Tibial nerve (tissue), 4 donors: Measurements from ENCODE around the gene FOXP4. TPM values are rescaled to one million over a fixed set of nuclear protein-coding genes. Genes with fewer than 3 reads are reported as not detected.
"Not testable (repeated sequence)": the region's sequence is repeated elsewhere in the genome, so short reads cannot be mapped to it uniquely, and the experiment has no call there.

Experiments
- DNase-seq, 2 donors: peaks; one replicate each; pipeline ENCODE4 v3.0.0-alpha.2; 2019; ENCODE audit warnings: low spot score in 2 of 2
- H3K27ac ChIP-seq, 4 donors: fragments of 200-600 bp; sonication (generic) in 3 of 4; one replicate each; pipeline ENCODE4 v1.5.1; 2017 to 2019; ENCODE audit warnings: mild to moderate bottlenecking in 1 of 4
- H3K27me3 ChIP-seq, 2 donors: fragments of 200-600 bp; sonication (generic) in 1 of 2; one replicate each; pipeline versions ENCODE4 v1.5.1 to v1.6.0; 2017 to 2019
- H3K36me3 ChIP-seq, 3 donors: fragments of 200-600 bp; sonication (generic); one replicate each; pipeline ENCODE4 v1.5.1; 2018 to 2019
- H3K4me1 ChIP-seq, 4 donors: fragments of 200-600 bp; sonication (generic) in 3 of 4; one replicate each; pipeline ENCODE4 v1.5.1; 2017 to 2019
- H3K4me3 ChIP-seq, 4 donors: fragments of 200-600 bp; sonication (generic) in 3 of 4; one replicate each; pipeline ENCODE4 v1.5.1; 2017 to 2019; ENCODE audit warnings: mild to moderate bottlenecking in 1 of 4, moderate library complexity in 1 of 4
- H3K9me3 ChIP-seq, 4 donors: fragments of 200-600 bp; sonication (generic) in 3 of 4; one replicate each; pipeline ENCODE4 v1.5.1; 2017 to 2019
- EP300 ChIP-seq, 2 donors: sonication (generic); formaldehyde crosslinking; IDR thresholded peaks; one replicate each; pipeline ENCODE4 v1.6.1; 2017; ENCODE audit warnings: antibody characterized with exemption in 2 of 2, mild to moderate bottlenecking in 1 of 2
- POLR2A ChIP-seq, 2 donors: fragments of 450-650 bp; IDR thresholded peaks; one replicate each; pipeline ENCODE4 v1.6.1; 2017; ENCODE audit warnings: antibody characterized with exemption in 2 of 2, mild to moderate bottlenecking in 2 of 2, moderate library complexity in 2 of 2
- WGBS, 2 donors: methylation state at CpG; one replicate each; pipeline ENCODE4 v1.1.5; 2018; 5-methylcytosine and 5-hydroxymethylcytosine counted together
- total RNA-seq, 4 donors: library from RNA; depleted of rRNA; stranded (reverse); fragments of >200 nt; gene quantifications; one replicate each; pipeline ENCODE4 v1.1.0, GENCODE V29; 2016
- TF ChIP-seq, protein P1 (sequence below), 5 experiments: fragments of 200-600 bp in 3 of 5; fragments of 450-650 bp in 2 of 5; sonication (generic) in 3 of 5; IDR thresholded peaks; one replicate each; pipeline ENCODE4 v1.5.1; 2016 to 2019; ENCODE audit warnings: antibody characterized with exemption in 5 of 5, mild to moderate bottlenecking in 3 of 5, moderate library complexity in 2 of 5

FOXP4 gene
- total RNA-seq, 4 donors from 2014 or later, result 11.1 to 16.2 (median 14.7) TPM

DNA sequence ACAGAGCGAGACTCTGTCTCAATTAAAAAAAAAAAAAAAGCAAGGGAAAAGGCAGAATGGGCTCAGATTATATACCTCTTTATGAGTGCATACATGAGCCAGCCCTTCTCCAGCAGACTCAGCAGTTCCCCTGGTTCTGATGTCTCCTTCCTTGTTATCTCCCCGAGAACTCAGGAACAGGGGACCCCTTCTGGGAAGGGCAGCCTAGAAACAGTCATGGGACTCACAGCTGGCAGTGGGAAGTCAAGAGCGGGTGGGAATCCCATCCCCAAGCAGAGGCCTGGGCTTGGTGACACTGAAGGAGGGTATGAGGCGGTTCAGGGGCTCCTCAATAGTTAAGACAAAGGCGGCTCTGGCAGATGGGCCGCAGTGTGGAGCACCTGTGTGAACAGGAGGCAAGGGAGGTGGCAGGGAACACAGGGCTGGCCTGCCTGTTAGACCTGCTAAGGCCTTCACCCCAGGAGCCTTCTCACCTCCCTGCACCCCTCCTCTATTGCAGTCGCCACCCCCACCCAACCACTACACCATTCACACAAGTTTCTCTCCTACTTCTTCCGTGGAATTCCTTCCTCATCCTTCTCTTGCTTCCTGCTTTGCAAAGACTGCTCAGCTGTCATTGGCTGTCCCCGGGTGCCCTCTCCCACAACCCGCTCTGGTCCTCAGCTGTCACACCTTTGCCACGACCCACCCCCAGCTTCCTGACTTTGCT, 62.4 kb downstream of the FOXP4 start:
- TF ChIP-seq POLR2A (IDR thresholded peaks at IDR 0.05), result no peak
- TF ChIP-seq, protein P1, sequence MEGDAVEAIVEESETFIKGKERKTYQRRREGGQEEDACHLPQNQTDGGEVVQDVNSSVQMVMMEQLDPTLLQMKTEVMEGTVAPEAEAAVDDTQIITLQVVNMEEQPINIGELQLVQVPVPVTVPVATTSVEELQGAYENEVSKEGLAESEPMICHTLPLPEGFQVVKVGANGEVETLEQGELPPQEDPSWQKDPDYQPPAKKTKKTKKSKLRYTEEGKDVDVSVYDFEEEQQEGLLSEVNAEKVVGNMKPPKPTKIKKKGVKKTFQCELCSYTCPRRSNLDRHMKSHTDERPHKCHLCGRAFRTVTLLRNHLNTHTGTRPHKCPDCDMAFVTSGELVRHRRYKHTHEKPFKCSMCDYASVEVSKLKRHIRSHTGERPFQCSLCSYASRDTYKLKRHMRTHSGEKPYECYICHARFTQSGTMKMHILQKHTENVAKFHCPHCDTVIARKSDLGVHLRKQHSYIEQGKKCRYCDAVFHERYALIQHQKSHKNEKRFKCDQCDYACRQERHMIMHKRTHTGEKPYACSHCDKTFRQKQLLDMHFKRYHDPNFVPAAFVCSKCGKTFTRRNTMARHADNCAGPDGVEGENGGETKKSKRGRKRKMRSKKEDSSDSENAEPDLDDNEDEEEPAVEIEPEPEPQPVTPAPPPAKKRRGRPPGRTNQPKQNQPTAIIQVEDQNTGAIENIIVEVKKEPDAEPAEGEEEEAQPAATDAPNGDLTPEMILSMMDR (IDR thresholded peaks at IDR 0.05), result no peak
- TF ChIP-seq EP300 (IDR thresholded peaks at IDR 0.05), result no peak
- 85 to 88% methylated on average over 11 of the region's 11 CpGs for WGBS, 2 donors
- H3K36me3 ChIP-seq, result no peaks in the 10 kb centered on the region
- no peak overlapping the region for H3K27ac ChIP-seq
- H3K9me3 ChIP-seq, result peaks cover 0 to 6% (median 0%) of the 10 kb centered on the region in 4 donors
- no peak for DNase-seq
- peaks cover 0 to 2% (median 0%) of the 10 kb centered on the region in 4 donors for H3K4me1 ChIP-seq
- H3K4me3 ChIP-seq, result no peak overlapping the region
- H3K27me3 ChIP-seq, result no peaks in the 10 kb centered on the region

DNA sequence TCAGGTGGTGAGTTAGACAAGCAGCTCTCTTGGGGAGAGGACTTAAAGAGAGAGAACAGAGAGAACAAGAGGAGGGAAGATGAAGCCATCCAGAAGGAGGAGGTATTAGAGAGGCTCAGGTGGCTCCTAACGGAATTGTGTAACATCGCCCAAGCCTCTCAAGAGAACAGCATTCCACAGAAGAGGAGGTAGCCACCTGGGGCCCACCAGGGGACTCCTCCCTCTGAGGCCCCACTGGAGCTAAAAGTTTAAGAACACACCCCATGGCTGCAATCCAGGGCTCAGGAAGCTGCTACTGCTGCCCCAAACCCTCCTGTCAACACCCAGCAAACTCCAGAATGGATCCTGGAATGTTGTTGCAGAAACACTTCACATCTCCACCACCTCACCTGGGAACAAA, 68.5 kb downstream of the FOXP4 start:
- no peak overlapping the region for H3K4me3 ChIP-seq
- 78 to 90% methylated on average over 2 of the region's 2 CpGs for WGBS, 2 donors
- TF ChIP-seq EP300 (IDR thresholded peaks at IDR 0.05), result no peak
- TF ChIP-seq, protein P1 (IDR thresholded peaks at IDR 0.05), result no peak
- TF ChIP-seq POLR2A (IDR thresholded peaks at IDR 0.05), result no peak
- H3K4me1 ChIP-seq, result no peaks in the 10 kb centered on the region
- H3K27me3 ChIP-seq, result no peaks in the 10 kb centered on the region
- H3K9me3 ChIP-seq, result peaks cover 0 to 7% (median 0%) of the 10 kb centered on the region in 4 donors
- no peaks in the 10 kb centered on the region for H3K36me3 ChIP-seq
- no peak overlapping the region for H3K27ac ChIP-seq
- DNase-seq, result no peak

DNA sequence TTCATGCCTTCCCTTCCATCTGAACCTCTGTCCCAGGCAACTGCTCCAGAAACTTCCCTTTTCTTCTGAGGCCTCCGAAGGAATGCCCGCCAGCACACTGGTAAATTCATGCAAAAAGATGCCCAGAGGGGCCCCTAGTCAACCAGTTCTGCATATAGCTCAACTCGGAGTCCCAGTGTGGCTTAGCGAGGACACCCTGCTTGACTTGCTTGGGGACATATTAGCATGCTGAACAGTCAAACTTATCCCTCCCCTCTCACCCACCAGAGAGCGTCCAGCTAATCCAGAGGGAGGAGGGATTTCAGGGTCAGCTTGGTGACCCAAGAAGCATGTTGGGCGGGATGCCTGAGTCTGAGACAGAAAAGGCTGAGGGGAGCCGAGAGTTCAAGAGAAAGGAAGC, 69.1 kb downstream of the FOXP4 start:
- Histone ChIP-seq H3K4me3 (no peak overlapping the region), H3K27me3 (no peaks in the 10 kb centered on the region), H3K9me3 (peaks cover 0 to 8% (median 0%) of the 10 kb centered on the region in 4 donors), H3K27ac (no peak overlapping the region), H3K4me1 (no peaks in the 10 kb centered on the region), H3K36me3 (no peaks in the 10 kb centered on the region)
- WGBS, 2 donors, result 57 to 65% methylated on average over 7 of the region's 7 CpGs
- no peak for DNase-seq
- TF ChIP-seq POLR2A (IDR thresholded peaks at IDR 0.05), result no peak
- TF ChIP-seq EP300 (IDR thresholded peaks at IDR 0.05), result no peak
- TF ChIP-seq, protein P1 (IDR thresholded peaks at IDR 0.05), result no peak

DNA sequence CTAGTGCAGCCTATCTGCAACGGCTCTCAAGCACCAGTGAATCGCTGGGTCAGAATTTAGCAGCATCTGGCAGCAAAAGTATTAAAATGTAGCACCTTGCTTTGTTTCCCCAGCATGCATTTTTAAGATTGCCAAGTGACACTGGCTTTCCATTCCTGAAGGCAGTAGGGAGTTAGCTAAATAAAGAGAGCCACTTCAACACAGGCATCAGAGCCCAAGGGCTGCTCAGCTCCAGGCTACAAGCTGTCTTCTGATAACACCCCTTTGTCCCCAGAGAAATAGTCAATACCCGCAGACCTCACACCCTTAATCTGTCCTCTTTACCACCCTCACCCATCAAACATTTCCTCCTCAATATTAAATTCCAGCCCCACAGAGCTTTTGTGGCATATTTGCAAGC, 72.4 kb downstream of the FOXP4 start:
- H3K27me3 ChIP-seq, result no peaks in the 10 kb centered on the region
- no peaks in the 10 kb centered on the region for H3K4me1 ChIP-seq
- H3K9me3 ChIP-seq, result peaks cover 0 to 17% (median 0%) of the 10 kb centered on the region in 4 donors
- H3K27ac ChIP-seq, result no peak overlapping the region
- H3K36me3 ChIP-seq, result no peaks in the 10 kb centered on the region
- no peak for DNase-seq
- no peak overlapping the region for H3K4me3 ChIP-seq
- WGBS, 2 donors, result 75 to 82% methylated on average over 3 of the region's 3 CpGs
- TF ChIP-seq EP300 (IDR thresholded peaks at IDR 0.05) (no peak), POLR2A (IDR thresholded peaks at IDR 0.05) (no peak)
- TF ChIP-seq, protein P1 (IDR thresholded peaks at IDR 0.05), result no peak

- H3K4me3 ChIP-seq, H3K27me3 ChIP-seq, H3K4me1 ChIP-seq, H3K36me3 ChIP-seq, DNase-seq, H3K27ac ChIP-seq: not testable (repeated sequence)
- 86 to 88% methylated on average over 4 of the region's 4 CpGs for WGBS, 2 donors
- H3K9me3 ChIP-seq, result peaks cover 0 to 16% (median 0%) of the 10 kb centered on the region in 4 donors
Observed at GRCh38 chr6:41619193-41619592, 73.0 kb downstream of the FOXP4 start.
